HEK293 (cell line): Measurements from ENCODE around the gene SUPT4H1.
A peak's percentile ranks its signal among the peaks of the same experiment; 100 is the strongest.

Experiments
- CTCF ChIA-PET: fragments of 350-600 bp; formaldehyde crosslinking; extraction: SDS; loops from one replicate; lab custom pipeline; 2021; ENCODE audit warnings: antibody characterized with exemption; lab: Yijun Ruan, JAX
- POLR2A ChIA-PET: fragments of 300-600 bp; formaldehyde crosslinking; extraction: SDS; loops from one replicate; lab custom pipeline; 2020; ENCODE audit warnings: antibody characterized with exemption, inconsistent platforms; lab: Yijun Ruan, JAX
- H3K27ac ChIP-seq: fragments of 200-500 bp; sonication (Bioruptor generic); 2 replicates; pipeline ENCODE4 v1.5.1; 2014; ENCODE audit warnings: low read depth, low read length, control low read depth, inconsistent platforms; ENCODE audit errors: extremely low read depth
- H3K36me3 ChIP-seq, 2 experiments: fragments of 200-500 bp in 1 of 2; sonication (Bioruptor generic) in 1 of 2; 1 replicate in 1 of 2; 2 replicates in 1 of 2; pipeline ENCODE4 v1.5.1; 2014 to 2017; ENCODE audit warnings: inconsistent platforms in 2 of 2, low read length in 2 of 2; ENCODE audit not compliant: control insufficient read depth in 2 of 2, insufficient read depth in 1 of 2
- H3K4me1 ChIP-seq: fragments of 200-500 bp; sonication (Bioruptor generic); 2 replicates; pipeline ENCODE4 v1.5.1; 2014; ENCODE audit warnings: mild to moderate bottlenecking, low read length, inconsistent platforms; ENCODE audit not compliant: control insufficient read depth, insufficient read depth
- H3K4me3 ChIP-seq: 2 replicates; pipeline ENCODE4 v1.5.1; 2011; ENCODE audit warnings: low read depth, mild to moderate bottlenecking, control low read depth, low read length, moderate library complexity
- H3K9me3 ChIP-seq: fragments of 200-500 bp; sonication (Bioruptor generic); 2 replicates; pipeline ENCODE4 v1.5.1; 2014; ENCODE audit warnings: low read depth, low read length, inconsistent platforms; ENCODE audit not compliant: control insufficient read depth, insufficient read depth
- BCL11A ChIP-seq: fragments of 450-650 bp; formaldehyde crosslinking; IDR thresholded peaks from 2 replicates; pipeline ENCODE4 v1.5.1; 2016; ENCODE audit warnings: low read depth, missing biosample characterization, missing genetic modification characterization
- BCL11B ChIP-seq: fragments of 450-650 bp; formaldehyde crosslinking; IDR thresholded peaks from 2 replicates; pipeline ENCODE4 v1.5.1; 2016; ENCODE audit warnings: low read depth, missing biosample characterization, missing genetic modification characterization
- EGR2 ChIP-seq: fragments of 450-650 bp; formaldehyde crosslinking; IDR thresholded peaks from 2 replicates; pipeline ENCODE4 v1.5.1; 2016; ENCODE audit warnings: low read depth, missing biosample characterization, missing genetic modification characterization
- KLF8 ChIP-seq: fragments of 450-650 bp; formaldehyde crosslinking; IDR thresholded peaks from 2 replicates; pipeline ENCODE4 v1.5.1; 2016; ENCODE audit warnings: missing biosample characterization, missing genetic modification characterization
- SETDB1 ChIP-seq: IDR thresholded peaks from one replicate; pipeline ENCODE4 v1.6.1; 2017; ENCODE audit warnings: mild to moderate bottlenecking, low read length, moderate library complexity, mixed read lengths; ENCODE audit not compliant: insufficient read length
- ZBTB21 ChIP-seq: fragments of 450-650 bp; formaldehyde crosslinking; IDR thresholded peaks from 2 replicates; pipeline ENCODE4 v1.5.1; 2017; ENCODE audit warnings: missing biosample characterization, missing genetic modification characterization
- ZFP41 ChIP-seq: fragments of 450-650 bp; formaldehyde crosslinking; IDR thresholded peaks from 2 replicates; pipeline ENCODE4 v1.5.1; 2016; ENCODE audit warnings: missing biosample characterization, missing genetic modification characterization, borderline replicate concordance
- ZIC2 ChIP-seq: fragments of 450-650 bp; formaldehyde crosslinking; IDR thresholded peaks from 2 replicates; pipeline ENCODE4 v1.5.1; 2016; ENCODE audit warnings: missing biosample characterization, missing genetic modification characterization
- ZNF140 ChIP-seq: fragments of 450-650 bp; formaldehyde crosslinking; IDR thresholded peaks from 2 replicates; pipeline ENCODE4 v1.5.1; 2016; ENCODE audit warnings: missing biosample characterization, missing genetic modification characterization
- ZNF202 ChIP-seq: fragments of 450-650 bp; formaldehyde crosslinking; IDR thresholded peaks from 2 replicates; pipeline ENCODE4 v1.5.1; 2016; ENCODE audit warnings: missing biosample characterization, missing genetic modification characterization, borderline replicate concordance
- ZNF292 ChIP-seq: fragments of 450-650 bp; formaldehyde crosslinking; IDR thresholded peaks from 2 replicates; pipeline ENCODE4 v1.5.1; 2016; ENCODE audit warnings: low read depth, missing biosample characterization, missing genetic modification characterization, borderline replicate concordance
- ZNF404 ChIP-seq: fragments of 450-650 bp; formaldehyde crosslinking; IDR thresholded peaks from 2 replicates; pipeline ENCODE4 v1.5.1; 2017; ENCODE audit warnings: missing biosample characterization, missing genetic modification characterization
- ZNF473 ChIP-seq: fragments of 450-650 bp; formaldehyde crosslinking; IDR thresholded peaks from 2 replicates; pipeline ENCODE4 v1.5.1; 2017; ENCODE audit warnings: missing biosample characterization, missing genetic modification characterization
- ZNF768 ChIP-seq: fragments of 450-650 bp; formaldehyde crosslinking; IDR thresholded peaks from 2 replicates; pipeline ENCODE4 v1.5.1; 2018; ENCODE audit warnings: missing biosample characterization, mild to moderate bottlenecking, missing genetic modification characterization
- ZNF792 ChIP-seq: fragments of 450-650 bp; formaldehyde crosslinking; IDR thresholded peaks from 2 replicates; pipeline ENCODE4 v1.5.1; 2016; ENCODE audit warnings: missing biosample characterization, missing genetic modification characterization
- ZNF843 ChIP-seq: fragments of 450-650 bp; formaldehyde crosslinking; IDR thresholded peaks from 2 replicates; pipeline ENCODE4 v1.5.1; 2016; ENCODE audit warnings: missing biosample characterization, missing genetic modification characterization
- ZXDB ChIP-seq: fragments of 450-650 bp; formaldehyde crosslinking; IDR thresholded peaks from 2 replicates; pipeline ENCODE4 v1.5.1; 2016; ENCODE audit warnings: missing biosample characterization, missing genetic modification characterization
- TF ChIP-seq, protein P1 (sequence below): fragments of 450-650 bp; formaldehyde crosslinking; IDR thresholded peaks from 2 replicates; pipeline ENCODE4 v1.5.1; 2016; ENCODE audit warnings: missing biosample characterization, missing genetic modification characterization

Gene SUPT4H1

DNA sequence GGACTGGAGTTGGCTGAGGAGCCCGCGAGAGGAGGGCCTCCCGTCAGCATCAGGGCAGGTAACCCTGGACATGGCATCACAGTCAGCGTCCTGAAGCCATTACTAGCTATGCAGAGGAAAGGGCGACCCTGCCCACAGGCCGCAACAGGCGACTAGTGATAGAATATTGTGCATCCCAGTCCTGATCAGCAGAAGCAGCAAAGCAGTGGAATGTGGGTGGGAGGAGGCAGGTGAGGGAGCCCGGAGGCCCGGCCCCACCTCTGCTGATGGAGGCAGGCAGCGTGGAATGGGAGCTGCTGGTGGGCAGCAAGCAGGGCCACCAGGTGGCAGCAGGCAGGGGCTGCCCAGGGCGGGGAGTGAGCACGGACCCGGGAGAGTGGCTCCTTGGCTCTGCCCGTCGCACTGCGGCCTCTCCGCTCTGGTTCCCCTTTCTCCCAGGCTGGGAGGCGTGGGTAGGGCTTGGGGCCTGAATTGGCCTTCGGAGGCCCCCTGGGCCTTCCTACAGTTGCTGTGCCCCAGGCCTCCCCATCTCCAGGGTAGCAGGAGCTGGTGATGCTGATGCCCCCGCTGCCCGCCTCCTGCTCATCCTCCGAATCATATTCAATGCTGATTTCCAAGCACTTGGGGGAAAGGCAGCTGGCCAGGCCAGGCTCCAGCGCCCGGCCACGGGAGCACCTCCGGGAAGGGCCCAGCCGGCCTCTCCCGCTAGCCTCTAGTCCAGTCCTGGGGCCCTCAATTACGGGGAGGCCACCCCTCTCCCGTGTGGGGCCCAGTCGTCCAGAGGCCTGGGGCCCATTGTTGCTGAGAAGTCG is 43.6 kb downstream of the SUPT4H1 start:
- H3K9me3 ChIP-seq = no peaks in the 10 kb centered on the region
- H3K27ac ChIP-seq = no peak overlapping the region
- no peaks in the 10 kb centered on the region for H3K4me1 ChIP-seq
- TF ChIP-seq BCL11B (no peak), EGR2 (tag by site-specific recombination) (peak; percentile 30; the same call in 1 of the 2 replicates)
- TF ChIP-seq, protein P1, sequence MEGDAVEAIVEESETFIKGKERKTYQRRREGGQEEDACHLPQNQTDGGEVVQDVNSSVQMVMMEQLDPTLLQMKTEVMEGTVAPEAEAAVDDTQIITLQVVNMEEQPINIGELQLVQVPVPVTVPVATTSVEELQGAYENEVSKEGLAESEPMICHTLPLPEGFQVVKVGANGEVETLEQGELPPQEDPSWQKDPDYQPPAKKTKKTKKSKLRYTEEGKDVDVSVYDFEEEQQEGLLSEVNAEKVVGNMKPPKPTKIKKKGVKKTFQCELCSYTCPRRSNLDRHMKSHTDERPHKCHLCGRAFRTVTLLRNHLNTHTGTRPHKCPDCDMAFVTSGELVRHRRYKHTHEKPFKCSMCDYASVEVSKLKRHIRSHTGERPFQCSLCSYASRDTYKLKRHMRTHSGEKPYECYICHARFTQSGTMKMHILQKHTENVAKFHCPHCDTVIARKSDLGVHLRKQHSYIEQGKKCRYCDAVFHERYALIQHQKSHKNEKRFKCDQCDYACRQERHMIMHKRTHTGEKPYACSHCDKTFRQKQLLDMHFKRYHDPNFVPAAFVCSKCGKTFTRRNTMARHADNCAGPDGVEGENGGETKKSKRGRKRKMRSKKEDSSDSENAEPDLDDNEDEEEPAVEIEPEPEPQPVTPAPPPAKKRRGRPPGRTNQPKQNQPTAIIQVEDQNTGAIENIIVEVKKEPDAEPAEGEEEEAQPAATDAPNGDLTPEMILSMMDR (tag by site-specific recombination) = peak; percentile 75
- TF ChIP-seq, all 188 proteins: peak for 2
- no peaks in the 10 kb centered on the region for H3K36me3 ChIP-seq
- no peak overlapping the region for H3K4me3 ChIP-seq
- ChIA-PET CTCF (interaction anchor here (0.6 to 2.4 kb wide), 15 partner anchors 9 to 408 kb away, joined by 3 to 10 read pairs (median 3); partner anchors contain the start of gene MKS1), POLR2A (interaction anchor here (1.0 to 1.2 kb wide), 2 partner anchors 9 to 44 kb away, joined by 3 to 5 read pairs; partner anchors contain the start of gene SUPT4H1)

DNA sequence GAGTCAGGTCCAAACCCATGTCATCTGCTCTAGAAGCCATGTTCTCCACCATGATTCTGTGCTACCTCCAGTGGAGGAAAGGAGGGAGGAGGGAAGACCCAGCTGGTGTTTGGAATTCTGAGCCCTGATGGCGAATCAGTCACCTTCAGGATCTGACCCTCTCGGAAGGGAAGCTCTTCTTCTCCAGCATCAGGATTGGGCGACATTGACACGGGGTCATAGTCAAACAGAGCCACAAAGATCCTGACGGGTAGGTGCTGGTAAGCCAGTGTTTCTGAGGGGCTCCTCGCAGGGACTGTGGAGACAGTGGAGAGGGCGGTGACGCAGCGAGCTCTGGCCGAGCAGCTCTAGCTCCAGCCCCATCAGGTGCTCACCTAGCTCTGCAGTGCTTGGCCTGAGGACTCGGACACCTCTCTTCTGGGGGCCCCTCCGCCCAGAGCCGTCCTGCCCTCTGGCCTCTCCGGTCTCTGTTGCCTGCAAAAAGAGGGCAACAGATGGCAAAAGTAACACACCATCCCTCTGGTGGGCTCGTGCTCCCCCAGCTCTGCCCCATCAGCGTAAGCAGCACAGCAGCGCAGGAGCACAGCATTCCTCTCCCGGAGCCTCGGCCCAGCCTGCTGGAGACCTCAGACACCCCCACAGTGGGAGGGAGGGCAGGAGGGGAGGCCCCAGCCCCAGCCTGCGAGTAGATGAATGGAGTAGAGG is 44.4 kb downstream of the SUPT4H1 start:
- H3K4me1 ChIP-seq = no peaks in the 10 kb centered on the region
- POLR2A ChIA-PET = interaction anchor here (1.2 kb wide), 1 partner anchor 45 kb away, joined by 5 read pairs; the partner anchor contains the start of gene SUPT4H1
- no peak for TF ChIP-seq ZNF473
- no peak for TF ChIP-seq ZNF768
- TF ChIP-seq ZNF292 (tag by site-specific recombination) = no peak
- TF ChIP-seq ZBTB21 = no peak
- TF ChIP-seq ZNF843 = no peak
- TF ChIP-seq BCL11A (tag by site-specific recombination) = no peak
- no peak for TF ChIP-seq ZXDB (tag by site-specific recombination)
- TF ChIP-seq ZNF792 = no peak
- TF ChIP-seq ZIC2 (tag by site-specific recombination) = no peak
- no peak for TF ChIP-seq ZNF140 (tag by site-specific recombination)
- no peak for TF ChIP-seq ZNF202 (tag by site-specific recombination)
- no peak for TF ChIP-seq ZNF404 (tag by site-specific recombination)
- TF ChIP-seq SETDB1 = no peak
- no peak for TF ChIP-seq ZFP41
- TF ChIP-seq, all 188 proteins: peak for 0
- Histone ChIP-seq H3K27ac (no peak overlapping the region), H3K4me3 (no peak overlapping the region), H3K36me3 (no peaks in the 10 kb centered on the region), H3K9me3 (no peaks in the 10 kb centered on the region)
- CTCF ChIA-PET = interaction anchor here (0.6 to 2.4 kb wide), 13 partner anchors 8 to 144 kb away, joined by 3 to 10 read pairs (median 3); partner anchors contain the start of gene MKS1

DNA sequence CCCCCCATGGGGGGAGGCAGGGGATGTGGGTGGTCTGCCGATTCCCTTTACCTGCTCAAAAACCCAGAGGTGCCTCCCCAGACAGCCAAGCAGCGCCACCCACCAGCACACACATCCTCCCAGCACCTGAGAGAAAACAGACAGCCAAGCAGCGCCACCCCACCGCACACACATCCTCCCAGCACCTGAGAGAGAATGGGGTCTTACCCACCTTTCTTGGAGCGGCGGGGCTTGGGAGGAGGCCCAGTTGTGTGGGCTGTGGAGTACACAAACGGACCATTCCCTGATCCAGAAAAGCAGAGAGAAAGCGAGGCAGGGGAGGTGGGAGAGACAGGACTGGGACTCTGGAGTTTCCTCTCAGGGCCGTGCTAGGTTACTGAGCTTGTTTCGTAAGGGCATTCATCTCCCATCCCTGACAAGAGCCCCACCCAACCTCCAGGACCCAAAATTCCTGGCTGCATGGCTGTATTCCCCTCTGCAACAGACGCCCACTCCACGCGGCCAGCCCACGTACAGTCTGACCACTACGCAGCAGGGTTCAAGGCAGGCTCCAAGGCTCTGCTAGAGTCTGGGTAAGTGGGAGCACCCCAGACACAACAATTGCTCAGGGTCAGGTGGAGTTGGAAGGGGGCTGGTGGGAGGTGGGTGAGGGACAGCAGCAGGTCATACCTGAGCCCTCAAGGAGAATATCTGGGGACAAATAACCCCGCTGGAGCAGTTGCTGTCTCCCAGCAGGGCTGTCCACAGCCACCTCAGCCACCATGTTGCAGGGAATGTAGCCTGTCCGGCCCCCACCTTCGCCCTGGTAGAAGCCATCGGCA is 45.7 kb downstream of the SUPT4H1 start:
- no peaks in the 10 kb centered on the region for H3K9me3 ChIP-seq
- TF ChIP-seq EGR2 (tag by site-specific recombination) (0 out of 2 replicates have a peak, but pooled peaks have one; percentile 26), KLF8 (no peak)
- ChIA-PET CTCF (interaction anchor here (0.6 to 4.7 kb wide), 5 partner anchors 11 to 143 kb away, joined by 3 to 50 read pairs (median 4); no protein-coding TSS in a partner anchor), POLR2A (no interaction called here)
- H3K36me3 ChIP-seq = no peaks in the 10 kb centered on the region
- H3K4me3 ChIP-seq = no peak overlapping the region
- no peak overlapping the region for H3K27ac ChIP-seq
- no peaks in the 10 kb centered on the region for H3K4me1 ChIP-seq
